Lung (tissue), 12 donors: Measurements from ENCODE around the gene MAGI2. TPM values are rescaled to one million over a fixed set of nuclear protein-coding genes. Genes with fewer than 3 reads are reported as not detected.

Experiments
- ATAC-seq: fragments of 200-7000 bp; cut with Tn5 transposase; one replicate; pipeline ENCODE4 v1.9.1; 2020; ENCODE audit warnings: moderate number of reproducible peaks; ENCODE audit not compliant: insufficient read depth, low FRiP score
- DNase-seq, 3 donors: peaks; one replicate each; pipeline ENCODE4 v3.0.0-alpha.2; 2013 to 2017
- H3K27ac ChIP-seq, 2 donors: one replicate each; pipeline ENCODE4 v1.5.1; 2013; ENCODE audit warnings: mild to moderate bottlenecking in 2 of 2, moderate library complexity in 2 of 2, control low read depth in 1 of 2, inconsistent platforms in 1 of 2, low read depth in 1 of 2, low read length in 1 of 2
- H3K27me3 ChIP-seq, 3 donors: one replicate each; pipeline ENCODE4 v1.5.1; 2013; ENCODE audit warnings: low read length in 2 of 3; ENCODE audit not compliant: control insufficient read depth in 3 of 3, insufficient read depth in 3 of 3
- H3K36me3 ChIP-seq, 4 donors: one replicate each; pipeline ENCODE4 v1.5.1; 2013; ENCODE audit warnings: low read length in 4 of 4, mild to moderate bottlenecking in 1 of 4, moderate library complexity in 1 of 4; ENCODE audit not compliant: control insufficient read depth in 4 of 4, insufficient read depth in 4 of 4
- H3K4me1 ChIP-seq, 5 donors: one replicate each; pipeline ENCODE4 v1.5.1; 2013; ENCODE audit warnings: low read length in 5 of 5, mild to moderate bottlenecking in 2 of 5, moderate library complexity in 1 of 5; ENCODE audit not compliant: control insufficient read depth in 5 of 5, insufficient read depth in 5 of 5
- H3K4me3 ChIP-seq: one replicate; pipeline ENCODE4 v1.5.1; 2013; ENCODE audit warnings: mild to moderate bottlenecking, control low read depth, moderate library complexity
- H3K9ac ChIP-seq, 2 donors: one replicate each; pipeline ENCODE4 v1.5.1; 2013; ENCODE audit warnings: low read length in 2 of 2, control low read depth in 1 of 2; ENCODE audit not compliant: insufficient read depth in 1 of 2
- H3K9me3 ChIP-seq, 4 donors: one replicate each; pipeline ENCODE4 v1.5.1; 2013; ENCODE audit warnings: low read length in 3 of 4, mild to moderate bottlenecking in 1 of 4, moderate library complexity in 1 of 4; ENCODE audit not compliant: control insufficient read depth in 4 of 4, insufficient read depth in 3 of 4
- CTCF ChIP-seq: IDR thresholded peaks from 2 replicates; pipeline ENCODE4 v1.5.1; 2012; ENCODE audit warnings: mild to moderate bottlenecking; ENCODE audit errors: control extremely low read depth, extremely low read depth
- WGBS, 2 donors: extraction: QIAGEN DNeasy Blood & Tissue Kit; methylation state at CpG; one replicate each; pipeline ENCODE4 v1.1.7; 2013; 5-methylcytosine and 5-hydroxymethylcytosine counted together
- polyA plus RNA-seq, 2 donors: library from polyadenylated mRNA; stranded (reverse); fragments of 200-250 nt; gene quantifications; one replicate each; pipeline ENCODE4 v1.2.1, GENCODE V29; 2013
- total RNA-seq, 2 donors: library from RNA; depleted of rRNA in 1 of 2; stranded (reverse); fragments of >200 nt in 1 of 2; gene quantifications; one replicate each; pipeline ENCODE4 v1.2.1, GENCODE V29; 2014 to 2021
- donor health status: control.
- donor health status: control.
- donor health status: Bipolar disorder and iron deficiency.
- donor health status: healthy.
- donor health status: DM: yes; HTN: yes; CAD: no.

Gene MAGI2
- total and polyA plus RNA-seq, 4 donors, result 0.94 to 18.0 (median 5.3) TPM

GRCh38 chr7:79302293-79302692 lies 151.2 kb downstream of the MAGI2 start:
- WGBS, 2 donors, result 97% methylated on average over 1 of the region's 1 CpG
- TF ChIP-seq CTCF, result no peak

GRCh38 chr7:79301419-79301818 lies 152.0 kb downstream of the MAGI2 start:
- Histone ChIP-seq H3K27me3 (no peaks in the 10 kb centered on the region), H3K4me1 (no peaks in the 10 kb centered on the region), H3K36me3 (no peaks in the 10 kb centered on the region), H3K27ac (no peak overlapping the region), H3K9me3 (no peaks in the 10 kb centered on the region), H3K9ac (no peak overlapping the region), H3K4me3 (no peak overlapping the region)
- DNase-seq, result no peak
- ATAC-seq, result no peak
- no peak for TF ChIP-seq CTCF

More at GRCh38 chr7:79302293-79302692, 151.2 kb downstream of the MAGI2 start:
- H3K27ac ChIP-seq, result no peak overlapping the region
- no peaks in the 10 kb centered on the region for H3K4me1 ChIP-seq
- H3K36me3 ChIP-seq, result no peaks in the 10 kb centered on the region
- no peaks in the 10 kb centered on the region for H3K9me3 ChIP-seq
- no peak for ATAC-seq
- no peak for DNase-seq
- H3K4me3 ChIP-seq, result no peak overlapping the region
- no peak overlapping the region for H3K9ac ChIP-seq
- no peaks in the 10 kb centered on the region for H3K27me3 ChIP-seq

GRCh38 chr7:79300573-79300972 lies 152.9 kb downstream of the MAGI2 start:
- no peaks in the 10 kb centered on the region for H3K27me3 ChIP-seq
- TF ChIP-seq CTCF, result no peak
- no peak overlapping the region for H3K4me3 ChIP-seq
- no peak overlapping the region for H3K9ac ChIP-seq
- H3K36me3 ChIP-seq, result no peaks in the 10 kb centered on the region
- H3K4me1 ChIP-seq, result no peaks in the 10 kb centered on the region
- H3K9me3 ChIP-seq, result no peaks in the 10 kb centered on the region
- DNase-seq (no peak), ATAC-seq (no peak)
- no peak overlapping the region for H3K27ac ChIP-seq

GRCh38 chr7:79298145-79298760 lies 155.2 kb downstream of the MAGI2 start:
- Histone ChIP-seq H3K36me3 (no peaks in the 10 kb centered on the region), H3K9ac (no peak overlapping the region), H3K9me3 (no peaks in the 10 kb centered on the region), H3K27ac (no peak overlapping the region), H3K27me3 (no peaks in the 10 kb centered on the region), H3K4me1 (no peaks in the 10 kb centered on the region), H3K4me3 (no peak overlapping the region)
- peak; percentile 32 for TF ChIP-seq CTCF
- DNase-seq (peak; percentile 46 to 80 (median 69)), ATAC-seq (no peak)
- 84 to 91% methylated on average over 3 of the region's 3 CpGs for WGBS, 2 donors
